B cell (primary cell): Measurements from ENCODE around the gene ESR2. TPM values are rescaled to one million over a fixed set of nuclear protein-coding genes. Genes with fewer than 3 reads are reported as not detected.

Experiments used
- ATAC-seq: fragments of 200-7000 bp; cut with Tn5 transposase; one replicate; pipeline ENCODE4 v1.10.0; 2021; ENCODE audit warnings: low read depth, mild to moderate bottlenecking, moderate number of reproducible peaks, moderate library complexity
- CTCF ChIA-PET: fragments of 350-600 bp; sonication (Branson Sonifier 250); formaldehyde crosslinking; loops from one replicate; lab custom pipeline; 2021; ENCODE audit warnings: antibody characterized with exemption, inconsistent platforms; lab: Charles Lee
- POLR2A ChIA-PET: fragments of 350-600 bp; sonication (Branson Sonifier 250); formaldehyde crosslinking; loops from one replicate; lab custom pipeline; 2021; ENCODE audit warnings: antibody characterized with exemption; lab: Charles Lee
- DNase-seq: peaks from one replicate; pipeline ENCODE4 v3.0.0; 2013
- H2AFZ ChIP-seq: 2 replicates; pipeline ENCODE4 v1.6.1; 2012; ENCODE audit warnings: mild to moderate bottlenecking, low read depth, low read length; ENCODE audit not compliant: insufficient read depth, poor library complexity, severe bottlenecking
- H3K27ac ChIP-seq, 2 donors: 1 replicate in 1 of 2; 2 replicates in 1 of 2; pipeline ENCODE4 v1.5.1; 2012 to 2013; ENCODE audit warnings: low read length in 2 of 2, mild to moderate bottlenecking in 2 of 2, moderate library complexity in 1 of 2
- H3K27me3 ChIP-seq, 4 experiments: fragments of 200-600 bp in 1 of 4; sonication (generic) in 1 of 4; replicated peaks in 1 of 4; 1 replicate in 2 of 4; 2 replicates in 2 of 4; pipeline versions ENCODE4 v1.6.1 to v1.7.0; 2013 to 2016; ENCODE audit warnings: low read length in 3 of 4, mild to moderate bottlenecking in 2 of 4, mixed read lengths in 1 of 4, moderate library complexity in 1 of 4; ENCODE audit not compliant: insufficient read depth in 4 of 4, control insufficient read depth in 3 of 4; ENCODE audit errors: control extremely low read depth in 1 of 4
- H3K36me3 ChIP-seq, 2 experiments: replicated peaks in 1 of 2; 1 replicate in 1 of 2; 2 replicates in 1 of 2; pipeline versions ENCODE4 v1.6.1 to v1.7.1; 2013; ENCODE audit warnings: low read length in 1 of 2; ENCODE audit not compliant: insufficient read depth in 2 of 2, control insufficient read depth in 1 of 2; ENCODE audit errors: control extremely low read depth in 1 of 2, extremely low read depth in 1 of 2
- H3K4me1 ChIP-seq, 2 donors: fragments of 200-600 bp in 1 of 2; sonication (generic) in 1 of 2; 1 replicate in 1 of 2; 2 replicates in 1 of 2; pipeline versions ENCODE4 v1.5.1 to v1.6.1; 2013 to 2017; ENCODE audit warnings: low read length in 2 of 2; ENCODE audit not compliant: control insufficient read depth in 2 of 2, insufficient read depth in 2 of 2
- H3K4me2 ChIP-seq: replicated peaks from 2 replicates; pipeline ENCODE3; 2012; ENCODE audit warnings: mild to moderate bottlenecking, low read depth, low read length; ENCODE audit not compliant: poor library complexity, severe bottlenecking
- H3K4me3 ChIP-seq, 5 experiments: fragments of 200-600 bp in 1 of 5; sonication (generic) in 1 of 5; 1 replicate in 3 of 5; 2 replicates in 2 of 5; pipeline versions ENCODE4 v1.5.1 to v1.7.0; 2011 to 2016; ENCODE audit warnings: low read length in 4 of 5, mild to moderate bottlenecking in 4 of 5, low read depth in 2 of 5, control low read depth in 1 of 5, moderate library complexity in 1 of 5; ENCODE audit not compliant: insufficient read depth in 1 of 5; ENCODE audit errors: control extremely low read depth in 1 of 5, extremely low read depth in 1 of 5
- H3K79me2 ChIP-seq: fragments of 200-600 bp; sonication (generic); one replicate; pipeline ENCODE4 v1.6.0; 2016; ENCODE audit warnings: low read length; ENCODE audit not compliant: control insufficient read depth, insufficient read depth
- H3K9ac ChIP-seq: fragments of 200-600 bp; sonication (generic); 2 replicates; pipeline ENCODE4 v1.6.1; 2017; ENCODE audit warnings: mild to moderate bottlenecking, low read length, moderate library complexity
- H3K9me3 ChIP-seq, 3 donors: one replicate each; pipeline versions ENCODE4 v1.6.1 to v1.7.1; 2013; ENCODE audit warnings: low read length in 2 of 3; ENCODE audit not compliant: control insufficient read depth in 2 of 3, insufficient read depth in 1 of 3; ENCODE audit errors: control extremely low read depth in 1 of 3
- H4K20me1 ChIP-seq: 2 replicates; pipeline ENCODE4 v1.6.0; 2012; ENCODE audit warnings: mild to moderate bottlenecking, low read length; ENCODE audit not compliant: insufficient read depth, control insufficient read depth, poor library complexity, severe bottlenecking
- H3K27ac Mint-ChIP-seq: one replicate; pipeline ENCODE4 v1.8.0; 2021; ENCODE audit warnings: mixed read lengths
- H3K27me3 Mint-ChIP-seq: one replicate; pipeline ENCODE4 v1.8.0; 2021; ENCODE audit warnings: mixed read lengths
- H3K4me1 Mint-ChIP-seq: one replicate; pipeline ENCODE4 v1.8.0; 2021; ENCODE audit warnings: mixed read lengths
- H3K4me3 Mint-ChIP-seq: one replicate; pipeline ENCODE4 v1.8.0; 2021; ENCODE audit warnings: mixed read lengths
- H3K9me3 Mint-ChIP-seq: one replicate; pipeline ENCODE4 v1.8.0; 2022; ENCODE audit warnings: mixed read lengths; ENCODE audit not compliant: insufficient read depth
- CTCF ChIP-seq: fragments of 200-600 bp; IDR thresholded peaks from one replicate; pipeline ENCODE4 v1.8.0; 2022; ENCODE audit warnings: antibody characterized with exemption, mild to moderate bottlenecking
- EZH2 ChIP-seq: IDR thresholded peaks from 2 replicates; pipeline ENCODE4 v1.6.1; 2012; ENCODE audit warnings: borderline replicate concordance, low read depth, mild to moderate bottlenecking, moderate library complexity, low read length; ENCODE audit not compliant: insufficient read depth, poor library complexity, severe bottlenecking
- WGBS: methylation state at CpG from one replicate; pipeline ENCODE4 v1.1.5; 2013; ENCODE audit warnings: missing lambda C conversion rate; ENCODE audit not compliant: insufficient coverage; 5-methylcytosine and 5-hydroxymethylcytosine counted together
- intact Hi-C: fragments of 100-400 bp; cut with micrococcal nuclease; formaldehyde crosslinking; loops from one replicate; pipeline ENCODE4 v1.10.0; 2022
- polyA plus RNA-seq: library from polyadenylated mRNA; depleted of rRNA; stranded (reverse); fragments of >200 nt; gene quantifications from 2 replicates; pipeline ENCODE4 v1.2.3, GENCODE V29; 2012
- total RNA-seq, 2 donors: library from RNA; stranded (reverse); fragments of 120-200 nt in 1 of 2; gene quantifications; 1 replicate in 1 of 2; 2 replicates in 1 of 2; pipeline versions ENCODE4 v1.2.3 to v1.2.4, GENCODE V29; 2013 to 2022

ESR2 gene
- total and polyA plus RNA-seq, 2 donors (not counting 1 experiment from before 2014, with no cell fraction given), result 5.4 to 87.8 TPM

- peaks cover 17% of the 10 kb centered on the region for H3K4me1 Mint-ChIP-seq
- H3K27ac Mint-ChIP-seq, result no peak overlapping the region
- ChIA-PET POLR2A (no interaction called here), CTCF (no interaction called here)
- H3K9ac ChIP-seq, result no peak overlapping the region
- peaks cover 10% of the 10 kb centered on the region in 2 donors for H3K4me1 ChIP-seq
- H3K4me3 ChIP-seq, result no peak overlapping the region
- H3K9me3 ChIP-seq, result no peaks in the 10 kb centered on the region
- no peak for DNase-seq
- H3K27me3 Mint-ChIP-seq, result no peaks in the 10 kb centered on the region
- H4K20me1 ChIP-seq, result no peaks in the 10 kb centered on the region
- no peaks in the 10 kb centered on the region for H3K27me3 ChIP-seq
- no peak overlapping the region for H2AFZ ChIP-seq
- intact Hi-C loops, result no loop called here
- no peak for TF ChIP-seq CTCF
- TF ChIP-seq EZH2, result no peak
- H3K79me2 ChIP-seq, result no peaks in the 10 kb centered on the region
- H3K4me3 Mint-ChIP-seq, result no peak overlapping the region
- no CpG with 5 or more reads among the region's 1 CpG for WGBS
- H3K4me2 ChIP-seq, result no peak overlapping the region
- ATAC-seq, result no peak
- no peaks in the 10 kb centered on the region for H3K9me3 Mint-ChIP-seq
- no peak overlapping the region for H3K27ac ChIP-seq
- peaks cover 3 to 31% of the 10 kb centered on the region in 2 experiments for H3K36me3 ChIP-seq
These were observed 66.3 kb downstream of the ESR2 start for GRCh38 chr14:64227856-64228255.

DNA sequence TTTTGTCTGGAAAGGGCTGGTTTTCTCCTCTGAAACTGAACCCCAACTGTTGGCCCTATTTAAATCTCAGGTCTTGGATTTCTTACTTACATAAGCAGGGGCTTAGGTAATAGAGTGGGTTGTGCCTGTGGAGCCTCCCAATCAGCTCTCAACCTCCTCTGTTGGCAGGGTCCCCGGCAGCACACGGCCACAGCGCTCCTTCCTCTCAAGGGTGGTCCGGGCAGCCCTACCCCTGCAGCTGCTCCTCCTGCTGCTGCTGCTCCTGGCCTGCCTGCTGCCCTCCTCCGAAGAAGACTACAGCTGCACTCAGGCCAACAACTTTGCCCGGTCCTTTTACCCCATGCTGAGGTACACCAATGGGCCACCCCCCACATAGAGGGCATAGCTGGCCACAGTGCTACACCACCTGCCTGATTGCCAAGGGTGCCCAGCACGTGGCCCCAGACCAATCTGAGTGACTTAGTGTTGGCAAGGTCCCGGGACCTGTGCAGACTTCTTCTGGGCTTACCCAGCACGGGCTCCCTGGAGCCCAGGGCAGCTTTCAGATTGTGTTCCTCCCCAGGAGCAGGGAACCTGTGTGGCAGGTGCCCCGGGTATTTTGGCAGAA, 68.9 kb downstream of the ESR2 start:
- H3K9me3 Mint-ChIP-seq, result no peaks in the 10 kb centered on the region
- Histone ChIP-seq H2AFZ (no peak overlapping the region), H3K4me3 (no peak overlapping the region), H3K36me3 (peaks cover 3 to 40% of the 10 kb centered on the region in 2 experiments), H3K4me1 (peaks cover 25 to 27% of the 10 kb centered on the region in 2 donors), H3K4me2 (no peak overlapping the region), H3K9ac (no peak overlapping the region), H3K9me3 (no peaks in the 10 kb centered on the region), H3K27ac (no peak overlapping the region), H3K79me2 (no peaks in the 10 kb centered on the region), H4K20me1 (no peaks in the 10 kb centered on the region), H3K27me3 (no peaks in the 10 kb centered on the region)
- ChIA-PET CTCF (interaction anchor here (1.6 to 1.7 kb wide), 2 partner anchors 69 to 70 kb away, joined by 5 read pairs; partner anchors contain the start of gene ESR2), POLR2A (no interaction called here)
- intact Hi-C loops, result no loop called here
- H3K4me1 Mint-ChIP-seq, result peaks cover 26% of the 10 kb centered on the region
- peak overlapping the region; percentile 26 for H3K27ac Mint-ChIP-seq
- no peak for ATAC-seq
- TF ChIP-seq CTCF (no peak), EZH2 (no peak)
- no peaks in the 10 kb centered on the region for H3K27me3 Mint-ChIP-seq
- 94% methylated on average over 10 of the region's 10 CpGs for WGBS
- no peak overlapping the region for H3K4me3 Mint-ChIP-seq
- no peak for DNase-seq
